Activated naive CD8-positive, alpha-beta T cell treated with anti-CD3 and anti-CD28 coated beads, Interleukin-2, amount 50 U/mL, for 24 hours (primary cell): ENCODE results near the gene ARHGEF18.
"Not testable (repeated sequence)": the region's sequence is repeated elsewhere in the genome, so short reads cannot be mapped to it uniquely, and the experiment has no call there.

Source experiments
- ATAC-seq: fragments of 150-1000 bp; cut with Tn5 transposase; one replicate; pipeline ENCODE4 v1.10.0; 2021
- DNase-seq: peaks from one replicate; pipeline ENCODE4 v3.0.0; 2021
- H3K27ac Mint-ChIP-seq: one replicate; pipeline ENCODE4 v1.8.0; 2021; ENCODE audit warnings: mild to moderate bottlenecking, mixed read lengths
- H3K27me3 Mint-ChIP-seq: one replicate; pipeline ENCODE4 v1.8.0; 2021; ENCODE audit warnings: mixed read lengths
- H3K36me3 Mint-ChIP-seq: one replicate; pipeline ENCODE4 v1.8.0; 2021; ENCODE audit warnings: low read depth, mixed read lengths
- H3K4me1 Mint-ChIP-seq: one replicate; pipeline ENCODE4 v1.8.0; 2021; ENCODE audit warnings: mixed read lengths
- H3K4me3 Mint-ChIP-seq: one replicate; pipeline ENCODE4 v1.8.0; 2021; ENCODE audit warnings: mild to moderate bottlenecking, moderate library complexity, mixed read lengths
- H3K9me3 Mint-ChIP-seq: one replicate; pipeline ENCODE4 v1.8.0; 2021; ENCODE audit warnings: mixed read lengths

The ARHGEF18 gene

GRCh38 chr19:7336321-7336973 is 12.3 kb upstream of the ARHGEF18 start:
- Mint-ChIP-seq H3K9me3 (no peaks in the 10 kb centered on the region), H3K4me3 (no peak overlapping the region), H3K27ac (no peak overlapping the region), H3K36me3 (no peaks in the 10 kb centered on the region), H3K27me3 (no peaks in the 10 kb centered on the region), H3K4me1 (peaks cover 38% of the 10 kb centered on the region)
- ATAC-seq (no peak), DNase-seq (no peak)

- Mint-ChIP-seq H3K4me1 (peaks cover 44% of the 10 kb centered on the region), H3K36me3 (no peaks in the 10 kb centered on the region), H3K9me3 (no peaks in the 10 kb centered on the region), H3K27me3 (no peaks in the 10 kb centered on the region), H3K27ac (peak overlapping the region; percentile 67), H3K4me3 (peak overlapping the region; percentile 11)
- ATAC-seq (peak; percentile 86), DNase-seq (peak; percentile 44)
These were observed 11.2 kb upstream of the ARHGEF18 start for GRCh38 chr19:7337380-7338194.

- Mint-ChIP-seq H3K4me1 (peaks cover 60% of the 10 kb centered on the region), H3K27ac (peak overlapping the region; percentile 49), H3K4me3 (no peak overlapping the region), H3K9me3 (no peaks in the 10 kb centered on the region), H3K36me3 (no peaks in the 10 kb centered on the region), H3K27me3 (no peaks in the 10 kb centered on the region)
- ATAC-seq (peak; percentile 30), DNase-seq (peak; percentile 90)
These were observed 7.5 kb upstream of the ARHGEF18 start for GRCh38 chr19:7340959-7341837.

DNA sequence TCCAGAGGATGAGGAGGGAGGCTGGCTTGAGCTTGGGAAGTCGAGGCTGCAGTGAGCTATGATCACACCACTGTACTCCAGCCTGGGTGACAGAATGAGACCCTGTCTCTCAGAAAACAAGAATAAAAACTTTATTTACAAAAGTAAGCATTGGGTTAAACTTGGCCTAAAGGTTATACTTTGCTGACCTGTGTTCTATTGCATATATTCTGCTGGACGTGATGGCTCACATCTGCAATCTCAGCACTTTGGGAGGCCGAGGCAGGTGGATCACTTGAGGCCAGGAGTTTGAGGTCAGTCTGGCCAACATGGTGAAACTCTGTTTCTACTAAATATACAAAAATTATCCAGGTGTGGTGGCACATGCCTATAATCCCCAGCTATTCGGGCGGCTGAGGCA is 6.6 kb upstream of the ARHGEF18 start:
- DNase-seq: no peak
- Mint-ChIP-seq H3K9me3 (no peaks in the 10 kb centered on the region), H3K27me3 (no peaks in the 10 kb centered on the region), H3K36me3 (no peaks in the 10 kb centered on the region), H3K4me3 (no peak overlapping the region), H3K4me1 (peaks cover 60% of the 10 kb centered on the region), H3K27ac (no peak overlapping the region)
- no peak for ATAC-seq

- Mint-ChIP-seq H3K27ac (peak overlapping the region; percentile 6), H3K27me3 (no peaks in the 10 kb centered on the region), H3K4me3 (peak overlapping the region; percentile 46), H3K9me3 (peaks cover 3% of the 10 kb centered on the region), H3K4me1 (peaks cover 72% of the 10 kb centered on the region), H3K36me3 (peaks cover 2% of the 10 kb centered on the region)
- no peak for DNase-seq
- no peak for ATAC-seq
These were observed 2.2 kb upstream of the ARHGEF18 start for GRCh38 chr19:7346488-7346971.

DNA sequence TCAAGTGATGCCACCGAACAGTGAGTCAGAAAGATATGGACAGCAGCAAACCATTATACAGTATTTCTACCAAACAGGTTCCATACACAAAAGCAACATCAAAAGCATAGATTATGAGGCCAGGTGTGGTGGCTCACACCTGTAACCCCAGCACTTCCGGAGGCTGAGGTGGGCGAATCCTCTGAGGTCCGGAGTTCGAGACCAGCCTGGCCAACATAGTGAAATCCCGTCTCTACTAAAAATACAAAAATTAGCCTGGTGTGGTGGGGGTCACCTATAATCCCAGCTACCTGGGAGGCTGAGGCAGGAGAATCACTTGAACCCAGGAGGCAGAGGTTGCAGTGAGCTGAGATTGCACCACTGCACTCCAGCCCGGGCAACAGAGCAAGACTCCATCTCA is 1.7 kb upstream of the ARHGEF18 start:
- Mint-ChIP-seq H3K27ac (peak overlapping the region; percentile 6), H3K4me3 (peak overlapping the region; percentile 46), H3K4me1 (peaks cover 72% of the 10 kb centered on the region)
- not testable (repeated sequence) for H3K36me3 Mint-ChIP-seq, DNase-seq, H3K27me3 Mint-ChIP-seq, ATAC-seq, H3K9me3 Mint-ChIP-seq

- peak overlapping the region; percentile 96 for H3K27ac Mint-ChIP-seq
- peaks cover 9% of the 10 kb centered on the region for H3K9me3 Mint-ChIP-seq
- ATAC-seq (no peak), DNase-seq (no peak)
- peaks cover 10% of the 10 kb centered on the region for H3K36me3 Mint-ChIP-seq
- H3K4me1 Mint-ChIP-seq: peaks cover 72% of the 10 kb centered on the region
- no peaks in the 10 kb centered on the region for H3K27me3 Mint-ChIP-seq
- H3K4me3 Mint-ChIP-seq: peak overlapping the region; percentile 85
These were observed 474 bp downstream of the ARHGEF18 start for GRCh38 chr19:7349231-7349591.

- peaks cover 73% of the 10 kb centered on the region for H3K4me1 Mint-ChIP-seq
- H3K27ac Mint-ChIP-seq: peak overlapping the region; percentile 96
- peak; percentile 22 for ATAC-seq
- DNase-seq: peak; percentile 46
- H3K9me3 Mint-ChIP-seq: peaks cover 9% of the 10 kb centered on the region
- peak overlapping the region; percentile 85 for H3K4me3 Mint-ChIP-seq
- H3K27me3 Mint-ChIP-seq: no peaks in the 10 kb centered on the region
- peaks cover 16% of the 10 kb centered on the region for H3K36me3 Mint-ChIP-seq
These were observed 1.4 kb downstream of the ARHGEF18 start for GRCh38 chr19:7349961-7350711.

- Mint-ChIP-seq H3K4me3 (no peak overlapping the region), H3K4me1 (peaks cover 60% of the 10 kb centered on the region), H3K36me3 (peaks cover 17% of the 10 kb centered on the region), H3K27me3 (no peaks in the 10 kb centered on the region), H3K27ac (no peak overlapping the region), H3K9me3 (peaks cover 9% of the 10 kb centered on the region)
- no peak for ATAC-seq
- no peak for DNase-seq
These were observed 3.1 kb downstream of the ARHGEF18 start for GRCh38 chr19:7351861-7352260.

- no peak for DNase-seq
- Mint-ChIP-seq H3K9me3 (peaks cover 9% of the 10 kb centered on the region), H3K4me1 (peaks cover 57% of the 10 kb centered on the region), H3K27me3 (no peaks in the 10 kb centered on the region), H3K4me3 (no peak overlapping the region), H3K36me3 (peaks cover 25% of the 10 kb centered on the region), H3K27ac (peak overlapping the region; percentile 44)
- ATAC-seq: no peak
These were observed 6.5 kb downstream of the ARHGEF18 start for GRCh38 chr19:7355151-7355820.

DNA sequence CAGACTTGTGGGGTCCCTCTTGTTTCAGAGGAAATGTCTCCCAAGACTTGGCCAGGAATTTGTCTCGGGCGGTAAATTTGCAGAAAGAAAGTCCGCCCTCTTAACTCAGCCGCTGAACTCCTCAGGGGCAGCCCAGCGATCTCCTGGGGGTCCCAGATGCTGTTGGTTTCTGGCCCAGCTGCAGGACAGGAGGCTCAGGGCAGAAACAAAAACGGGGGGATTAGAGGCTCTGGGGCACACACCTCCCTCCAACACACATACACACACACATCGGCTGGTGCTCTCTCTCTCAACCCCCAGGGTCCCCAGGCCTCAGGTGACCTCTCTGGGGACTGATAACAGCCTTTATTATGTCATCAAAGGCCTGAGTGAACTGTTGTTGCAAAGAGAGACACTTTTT is 7.1 kb downstream of the ARHGEF18 start:
- Mint-ChIP-seq H3K4me1 (peaks cover 59% of the 10 kb centered on the region), H3K9me3 (peaks cover 9% of the 10 kb centered on the region), H3K4me3 (no peak overlapping the region), H3K27me3 (no peaks in the 10 kb centered on the region), H3K27ac (no peak overlapping the region), H3K36me3 (peaks cover 25% of the 10 kb centered on the region)
- DNase-seq: no peak
- no peak for ATAC-seq

GRCh38 chr19:7356899-7357627 is 8.3 kb downstream of the ARHGEF18 start:
- Mint-ChIP-seq H3K9me3 (peaks cover 2% of the 10 kb centered on the region), H3K27ac (peak overlapping the region; percentile 40), H3K36me3 (peaks cover 20% of the 10 kb centered on the region), H3K4me3 (no peak overlapping the region), H3K4me1 (peaks cover 56% of the 10 kb centered on the region), H3K27me3 (no peaks in the 10 kb centered on the region)
- ATAC-seq (peak; percentile 8), DNase-seq (no peak)

DNA sequence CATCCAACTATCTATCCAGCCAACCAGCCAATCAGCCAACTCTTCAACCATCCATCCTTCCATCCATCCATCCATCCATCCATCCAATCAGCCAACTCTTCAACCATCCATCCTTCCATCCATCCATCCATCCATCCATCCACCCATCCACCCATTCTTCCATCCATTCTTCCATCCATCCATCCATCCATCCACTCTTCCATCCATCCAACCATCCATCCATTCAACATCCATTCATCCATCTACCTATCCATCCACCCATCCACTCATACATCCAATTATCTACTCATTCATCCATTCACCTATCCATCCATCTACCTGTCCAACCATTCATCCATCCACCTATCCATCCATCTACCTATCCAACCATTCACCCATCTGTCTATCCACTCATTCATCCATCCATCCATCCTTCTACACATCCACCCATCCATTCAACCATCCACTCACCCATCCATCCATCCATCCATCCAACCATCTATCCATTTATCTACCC is 9.4 kb downstream of the ARHGEF18 start:
- Mint-ChIP-seq H3K4me3 (no peak overlapping the region), H3K27ac (no peak overlapping the region)

More for the DNA sequence above, 9.4 kb downstream of the ARHGEF18 start:
- H3K4me1 Mint-ChIP-seq: peaks cover 58% of the 10 kb centered on the region
- no peak for DNase-seq
- no peaks in the 10 kb centered on the region for H3K9me3 Mint-ChIP-seq
- H3K27me3 Mint-ChIP-seq: no peaks in the 10 kb centered on the region
- no peak for ATAC-seq
- peaks cover 19% of the 10 kb centered on the region for H3K36me3 Mint-ChIP-seq
